K562 treated with DMSO at 1 percent for 12 hours (cell line): ENCODE measurements around the gene KIT. TPM values are rescaled to one million over a fixed set of nuclear protein-coding genes. Genes with fewer than 3 reads are reported as not detected.

ENCODE experiments used
- total RNA-seq: library from RNA; unstranded; fragments of 300-600 nt; gene quantifications from 2 replicates; pipeline ENCODE4 v1.2.3, GENCODE V29; 2022; ENCODE audit not compliant: insufficient read depth

The KIT gene
- total RNA-seq = 0.49 TPM in 1 of 2 replicates, not detected in the other

GRCh38 chr4:54657551-54658251, at the start of gene KIT:
KIT (plus strand) TSS chr4:54657957; CDS start chr4:54658015, 58 bp downstream.

